ENCODE results near the gene NEUROD4.

DNA sequence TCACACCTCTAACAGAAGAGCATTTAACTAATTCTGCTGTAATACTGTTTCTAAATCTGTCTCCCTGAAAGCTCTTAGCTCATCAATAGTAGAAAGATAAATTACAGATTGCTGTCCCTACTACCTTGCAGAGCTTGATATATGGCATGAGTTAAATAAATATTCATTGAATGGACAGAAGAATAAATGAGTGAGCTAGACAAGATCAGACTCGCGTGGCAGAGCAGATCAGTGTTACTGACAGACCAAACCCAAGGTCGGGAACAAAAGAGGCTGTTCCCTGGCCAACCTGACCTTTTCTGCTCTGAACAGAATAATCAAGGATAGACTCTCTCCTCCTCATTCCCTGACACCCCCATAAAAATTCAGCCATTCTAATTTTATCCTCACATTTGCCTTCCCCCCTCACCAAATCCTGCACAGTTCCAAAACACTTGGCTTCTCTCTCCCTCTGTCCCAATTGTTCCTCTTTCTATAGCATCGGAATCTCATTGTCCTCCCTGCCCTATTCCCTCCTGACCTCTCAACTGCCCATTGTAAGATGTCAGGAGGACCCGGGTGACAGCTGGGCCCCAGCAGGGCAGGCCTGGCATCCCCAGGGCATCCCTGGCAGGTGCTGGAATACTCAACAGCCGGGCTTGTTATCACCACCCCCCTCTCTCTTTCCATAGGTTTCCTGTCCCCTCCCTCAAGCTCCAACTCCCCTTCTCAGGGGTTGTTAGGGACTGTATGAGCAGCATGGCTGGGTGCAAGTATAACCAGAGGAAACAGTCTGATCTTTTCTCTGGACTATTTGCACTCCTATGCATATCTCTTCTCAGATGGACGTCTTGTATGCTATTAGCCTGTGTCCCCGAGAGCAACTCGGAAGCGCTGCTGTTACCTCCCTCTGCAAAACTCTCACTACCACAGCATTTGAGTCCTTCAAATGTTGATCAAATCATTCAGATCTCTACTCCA lies 19.9 kb downstream of the NEUROD4 start:
- no peak for TF ChIP-seq POLR2A (IDR thresholded peaks at IDR 0.05)
- TF ChIP-seq, protein P1, sequence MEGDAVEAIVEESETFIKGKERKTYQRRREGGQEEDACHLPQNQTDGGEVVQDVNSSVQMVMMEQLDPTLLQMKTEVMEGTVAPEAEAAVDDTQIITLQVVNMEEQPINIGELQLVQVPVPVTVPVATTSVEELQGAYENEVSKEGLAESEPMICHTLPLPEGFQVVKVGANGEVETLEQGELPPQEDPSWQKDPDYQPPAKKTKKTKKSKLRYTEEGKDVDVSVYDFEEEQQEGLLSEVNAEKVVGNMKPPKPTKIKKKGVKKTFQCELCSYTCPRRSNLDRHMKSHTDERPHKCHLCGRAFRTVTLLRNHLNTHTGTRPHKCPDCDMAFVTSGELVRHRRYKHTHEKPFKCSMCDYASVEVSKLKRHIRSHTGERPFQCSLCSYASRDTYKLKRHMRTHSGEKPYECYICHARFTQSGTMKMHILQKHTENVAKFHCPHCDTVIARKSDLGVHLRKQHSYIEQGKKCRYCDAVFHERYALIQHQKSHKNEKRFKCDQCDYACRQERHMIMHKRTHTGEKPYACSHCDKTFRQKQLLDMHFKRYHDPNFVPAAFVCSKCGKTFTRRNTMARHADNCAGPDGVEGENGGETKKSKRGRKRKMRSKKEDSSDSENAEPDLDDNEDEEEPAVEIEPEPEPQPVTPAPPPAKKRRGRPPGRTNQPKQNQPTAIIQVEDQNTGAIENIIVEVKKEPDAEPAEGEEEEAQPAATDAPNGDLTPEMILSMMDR (IDR thresholded peaks at IDR 0.05): no peak

Measured in adrenal gland (tissue), 5 donors.